Stomach (tissue), 4 donors: Measurements from ENCODE around the gene COPZ2.

Experiments used
- EP300 ChIP-seq: sonication (generic); formaldehyde crosslinking; IDR thresholded peaks from one replicate; pipeline ENCODE4 v1.6.1; 2017; ENCODE audit warnings: antibody characterized with exemption
- POLR2A ChIP-seq, 4 donors: fragments of 450-650 bp; IDR thresholded peaks; one replicate each; pipeline ENCODE4 v1.6.1; 2016; ENCODE audit warnings: antibody characterized with exemption in 4 of 4, control low read depth in 2 of 4, mild to moderate bottlenecking in 1 of 4, moderate library complexity in 1 of 4

DNA sequence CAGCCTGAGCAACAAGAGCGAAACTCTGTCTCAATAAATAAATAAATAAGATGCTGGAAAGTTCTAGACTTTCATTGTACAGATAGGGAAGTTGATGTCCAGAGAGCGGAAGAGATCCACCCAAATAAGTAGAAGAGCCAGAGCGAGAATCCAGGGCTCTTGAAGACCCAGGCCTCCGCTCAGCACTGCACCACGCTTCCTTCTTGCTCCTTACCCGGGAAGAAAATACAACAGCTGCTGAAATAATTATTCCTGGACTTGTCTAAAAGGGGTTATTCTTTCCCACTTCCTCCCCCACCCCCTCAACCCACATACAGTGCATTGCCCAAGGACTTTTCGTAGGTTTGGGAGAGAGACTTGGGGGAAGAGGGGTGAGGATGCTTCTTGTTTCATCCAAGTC lies 40.0 kb downstream of the COPZ2 start:
- TF ChIP-seq POLR2A (IDR thresholded peaks at IDR 0.05) (no peak), EP300 (no peak)
